Activated T-helper 1 cell treated with anti-CD3 and anti-CD28 coated beads, Interleukin-2, amount 50 U/mL, for 16 hours (primary cell): Measurements from ENCODE around the gene ELN.
"Not testable (repeated sequence)": the region's sequence is repeated elsewhere in the genome, so short reads cannot be mapped to it uniquely, and the experiment has no call there.

ENCODE experiments used
- DNase-seq, 2 donors: peaks; one replicate each; pipeline ENCODE4 v3.0.0-alpha.2; 2020; ENCODE audit warnings: low read depth in 1 of 2, low spot score in 1 of 2

ELN gene

DNA sequence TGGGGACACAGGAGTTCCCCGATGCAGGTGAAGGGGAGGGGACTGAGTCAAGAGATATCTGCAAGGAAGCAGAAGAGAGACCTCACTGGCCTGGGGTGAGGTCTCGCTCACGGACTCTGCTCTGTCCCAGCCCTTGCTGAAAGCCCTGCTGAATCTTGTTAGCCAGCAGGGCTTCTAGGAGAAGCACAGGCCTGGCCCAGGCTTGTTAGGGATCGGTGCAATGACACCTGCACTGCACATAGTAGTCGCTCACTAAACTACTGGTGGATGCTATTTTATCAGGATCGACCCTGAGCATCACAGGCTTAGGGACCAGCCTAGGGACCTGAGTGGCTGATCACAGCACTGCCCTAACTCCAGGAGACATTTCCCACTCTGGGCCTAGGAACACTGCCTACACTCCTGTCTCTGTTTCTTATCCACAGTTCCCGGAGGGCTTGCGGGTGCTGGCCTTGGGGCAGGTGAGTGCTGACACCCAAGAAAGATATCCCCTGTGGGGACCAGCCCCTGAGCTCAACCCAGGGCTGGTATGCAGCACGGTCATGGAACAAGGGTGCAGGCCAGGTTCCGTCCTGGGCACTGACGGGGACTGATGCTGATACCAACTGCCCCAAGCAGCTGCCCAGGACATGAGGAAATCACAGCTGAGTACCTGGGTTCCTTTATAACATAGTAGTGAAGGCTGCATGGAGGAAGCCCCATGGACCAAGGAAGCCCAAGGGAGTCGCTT lies 13.0 kb downstream of the ELN start:
- no peak for DNase-seq

DNA sequence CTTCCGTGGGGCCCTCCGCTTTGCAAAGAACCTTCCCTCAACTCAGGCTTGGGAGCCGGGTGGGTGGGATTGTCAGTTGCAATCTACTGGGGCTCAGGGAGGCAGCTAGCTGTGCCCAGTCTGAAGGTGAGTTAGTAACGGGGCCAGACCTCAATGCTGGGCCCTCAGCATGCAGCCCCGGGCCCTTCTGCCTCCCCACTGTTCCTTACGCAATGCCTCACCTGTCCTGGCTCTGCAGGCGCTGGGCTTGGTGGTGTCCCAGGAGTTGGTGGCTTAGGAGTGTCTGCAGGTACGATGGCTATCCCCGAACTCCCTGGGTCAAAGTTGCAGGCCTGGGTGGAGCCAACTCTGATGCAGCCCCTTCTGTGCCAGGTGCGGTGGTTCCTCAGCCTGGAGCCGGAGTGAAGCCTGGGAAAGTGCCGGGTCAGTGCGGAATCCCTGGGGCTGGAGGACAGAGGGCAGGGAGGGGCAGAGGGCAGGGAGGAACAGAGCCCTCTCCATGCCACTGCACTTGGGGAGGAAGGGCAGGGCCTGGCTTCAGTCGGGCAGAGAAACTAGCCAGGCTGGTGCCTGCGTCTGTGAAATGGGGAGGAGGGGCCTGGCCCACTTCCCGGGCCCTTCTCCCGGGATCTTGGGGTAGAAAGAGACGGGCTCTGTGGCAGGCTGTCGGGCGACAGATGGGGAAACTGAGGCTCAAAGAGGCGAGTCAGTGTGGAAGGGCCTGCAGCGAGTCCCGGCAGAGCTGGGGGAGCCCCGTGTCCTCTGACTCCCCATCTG lies 15.0 kb downstream of the ELN start:
- DNase-seq, result no peak

DNA sequence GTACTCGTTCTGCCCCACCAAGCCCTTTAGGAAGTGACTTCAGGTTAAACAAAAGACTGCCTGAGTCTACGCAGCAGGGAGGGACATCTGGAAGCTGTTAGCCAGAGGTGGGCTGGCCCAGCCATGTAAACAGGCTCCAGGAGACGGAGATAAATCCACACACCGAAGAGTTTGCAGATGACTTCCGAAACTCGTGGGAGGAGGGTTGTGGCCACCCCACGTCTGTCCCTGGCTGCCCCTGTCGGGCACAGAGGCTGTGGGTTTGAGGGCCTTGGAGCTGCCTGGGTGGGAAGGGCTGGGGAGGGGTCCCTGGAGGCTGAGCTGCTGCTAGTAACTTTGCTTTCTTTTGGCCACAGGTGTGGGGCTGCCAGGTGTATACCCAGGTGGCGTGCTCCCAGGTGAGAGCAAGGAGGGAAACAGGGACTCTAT lies 15.6 kb downstream of the ELN start:
- DNase-seq, result no peak

DNA sequence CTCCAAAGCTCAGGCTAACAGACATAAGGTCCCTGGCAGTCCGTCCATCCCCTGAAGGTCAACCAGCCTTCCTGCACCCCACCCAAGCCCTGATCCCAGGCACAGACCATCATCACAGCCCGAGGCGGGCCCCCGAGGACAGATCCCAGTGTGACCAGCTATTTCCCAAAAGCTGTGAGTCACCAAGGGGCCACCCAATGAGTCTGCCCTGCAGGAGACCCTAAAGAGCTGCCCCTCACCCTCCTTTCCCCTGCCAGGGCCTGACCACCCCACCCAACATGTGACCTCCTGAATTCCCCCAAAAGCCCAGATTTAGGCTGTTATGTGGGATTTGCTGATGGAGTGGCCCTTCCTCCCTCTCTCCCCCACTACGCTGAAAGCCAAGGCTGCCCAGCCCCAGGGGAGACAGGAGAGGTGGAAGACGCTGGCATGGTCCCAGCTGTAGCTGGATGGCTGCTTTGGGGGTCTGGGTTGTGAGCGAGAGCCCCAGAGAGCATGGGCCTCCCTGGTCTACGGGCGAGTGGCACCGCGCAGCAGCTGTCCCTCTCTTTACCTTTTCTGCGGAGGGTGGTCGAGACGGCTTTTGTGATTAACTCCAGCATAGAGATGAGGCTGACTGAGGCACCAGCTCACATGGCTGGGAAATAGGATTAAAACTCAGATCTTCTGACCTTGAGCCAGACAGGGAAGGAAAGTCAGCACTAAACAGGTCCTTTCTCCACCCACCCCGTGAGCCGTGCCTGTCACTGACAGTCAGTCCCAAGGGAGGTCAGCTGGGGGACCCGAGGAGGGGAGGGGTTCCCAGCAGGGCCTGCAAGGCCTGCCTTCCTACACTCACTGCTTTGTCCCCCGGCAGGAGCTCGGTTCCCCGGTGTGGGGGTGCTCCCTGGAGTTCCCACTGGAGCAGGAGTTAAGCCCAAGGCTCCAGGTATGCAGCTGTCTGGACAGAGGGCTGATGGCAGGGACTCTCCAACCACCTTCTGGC lies 16.7 kb downstream of the ELN start:
- no peak for DNase-seq

DNA sequence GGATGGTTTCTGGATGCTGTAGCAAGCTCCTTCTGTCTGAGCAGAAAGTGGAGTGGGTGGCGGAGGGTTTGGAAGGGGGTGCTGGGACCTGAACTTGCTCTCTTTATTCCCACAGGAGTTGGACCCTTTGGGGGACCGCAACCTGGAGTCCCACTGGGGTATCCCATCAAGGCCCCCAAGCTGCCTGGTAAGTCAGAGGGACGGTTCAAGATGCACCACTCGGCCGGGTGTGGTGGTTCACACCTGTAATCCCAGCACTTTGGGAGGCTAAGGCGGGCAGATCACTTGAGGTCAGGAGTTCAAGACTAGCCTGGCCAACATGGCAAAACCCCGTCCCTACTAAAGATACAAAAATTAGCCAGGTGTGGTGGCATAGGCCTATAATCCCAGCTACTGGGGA lies 18.6 kb downstream of the ELN start:
- not testable (repeated sequence) for DNase-seq

DNA sequence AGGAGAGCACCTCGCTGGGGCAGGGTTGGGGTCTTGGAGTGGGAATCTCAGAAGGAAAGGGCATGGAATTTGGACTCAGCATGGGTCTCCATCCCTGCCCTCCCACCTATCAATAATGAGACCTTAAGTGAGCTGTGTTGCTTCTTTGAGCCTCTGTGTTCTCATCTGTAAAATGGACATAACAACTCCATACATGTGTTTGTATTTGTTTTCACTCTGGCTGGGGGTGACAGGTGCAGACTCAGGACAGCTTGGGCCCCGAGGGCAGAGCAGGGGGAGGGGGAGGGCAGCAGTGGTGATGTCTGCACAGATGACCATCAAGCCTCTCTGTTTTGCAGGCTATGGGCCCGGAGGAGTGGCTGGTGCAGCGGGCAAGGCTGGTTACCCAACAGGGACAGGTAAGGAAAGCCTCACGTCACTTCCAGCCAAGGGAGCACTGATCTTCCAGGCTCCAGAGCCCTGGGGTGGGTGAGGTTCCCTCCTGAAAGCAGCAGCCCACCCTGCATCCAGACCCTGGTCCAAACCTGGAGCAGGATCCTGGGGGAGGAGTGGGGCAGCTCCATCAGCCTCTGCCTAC lies 19.9 kb downstream of the ELN start:
- DNase-seq, result no peak

DNA sequence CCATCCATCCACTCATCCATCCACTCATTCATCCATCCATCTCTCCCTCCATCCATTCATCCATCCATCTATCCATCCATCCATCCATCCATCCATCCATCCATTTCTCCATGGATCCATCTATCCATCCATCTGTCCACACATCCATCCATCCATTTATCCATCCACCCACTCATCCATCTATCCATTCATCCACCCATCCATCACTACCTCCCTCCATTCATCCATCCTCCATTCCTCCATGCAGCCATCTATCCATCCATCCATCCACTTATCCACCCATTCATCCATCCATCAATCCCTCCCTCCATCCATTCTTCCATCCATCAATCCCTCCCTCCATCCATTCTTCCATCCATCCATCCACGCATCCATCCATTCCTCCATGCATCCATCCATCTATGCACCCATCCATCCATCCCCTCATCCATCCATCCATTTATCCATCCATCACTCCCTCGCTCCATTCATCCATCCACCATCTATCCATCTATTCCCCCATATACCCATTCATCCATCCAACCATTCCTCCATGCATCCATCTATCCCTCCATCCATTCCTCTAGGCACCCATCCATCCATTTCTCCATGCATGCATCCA lies 21.1 kb downstream of the ELN start:
- no peak for DNase-seq

DNA sequence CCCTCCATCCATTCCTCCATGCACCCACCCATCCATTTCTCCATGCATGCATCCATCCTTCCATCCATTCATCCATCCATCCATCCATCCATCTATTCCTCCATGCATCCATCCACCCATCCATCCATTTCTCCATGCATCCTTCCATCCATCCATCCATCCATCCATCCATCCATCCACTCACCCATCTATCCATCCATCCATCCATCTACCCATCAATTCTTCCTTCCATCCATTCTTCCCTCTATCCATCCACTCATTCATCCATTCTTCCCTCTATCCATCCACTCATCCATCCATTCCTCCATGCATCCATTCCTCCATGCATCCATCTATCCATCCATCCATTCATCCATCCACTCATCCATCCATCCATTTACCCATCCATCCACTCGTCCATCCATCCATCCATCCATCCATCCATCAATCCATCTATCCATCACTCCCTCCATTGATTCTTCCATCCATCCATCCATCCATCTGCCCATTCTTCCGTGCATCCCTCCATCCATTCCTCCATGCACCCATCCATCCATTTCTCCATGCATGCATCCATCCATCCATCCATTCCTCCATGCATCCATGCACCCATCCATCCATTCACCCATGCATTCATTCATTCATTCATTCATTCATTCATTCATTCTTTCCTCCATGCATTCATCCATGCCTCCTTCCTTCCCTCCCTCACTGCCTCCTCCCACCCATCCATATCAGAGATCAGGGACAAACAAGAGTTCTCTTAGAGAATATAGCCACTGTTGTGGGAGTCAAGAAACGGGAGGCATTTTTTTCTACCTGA lies 22.2 kb downstream of the ELN start:
- DNase-seq, result no peak

DNA sequence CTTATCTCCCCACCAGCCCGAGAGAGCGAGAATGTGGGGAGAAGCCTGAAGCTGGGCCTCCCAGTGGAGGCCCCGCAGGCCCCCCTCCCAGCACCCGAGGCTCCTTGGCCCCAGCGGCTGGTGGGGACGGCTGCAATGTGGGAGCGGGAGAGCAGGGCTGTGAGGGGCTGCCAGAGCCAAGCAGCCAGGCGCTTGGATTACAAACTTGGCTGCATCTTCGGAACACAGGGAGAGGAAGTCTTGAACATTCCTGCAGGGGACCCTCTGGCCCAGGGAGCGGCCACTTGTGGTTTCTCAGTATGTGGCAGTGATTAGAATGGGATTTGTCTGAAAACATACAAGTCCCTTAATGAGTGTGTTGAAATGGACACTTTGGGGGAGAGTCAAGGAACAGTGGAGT lies 23.2 kb downstream of the ELN start:
- no peak for DNase-seq

DNA sequence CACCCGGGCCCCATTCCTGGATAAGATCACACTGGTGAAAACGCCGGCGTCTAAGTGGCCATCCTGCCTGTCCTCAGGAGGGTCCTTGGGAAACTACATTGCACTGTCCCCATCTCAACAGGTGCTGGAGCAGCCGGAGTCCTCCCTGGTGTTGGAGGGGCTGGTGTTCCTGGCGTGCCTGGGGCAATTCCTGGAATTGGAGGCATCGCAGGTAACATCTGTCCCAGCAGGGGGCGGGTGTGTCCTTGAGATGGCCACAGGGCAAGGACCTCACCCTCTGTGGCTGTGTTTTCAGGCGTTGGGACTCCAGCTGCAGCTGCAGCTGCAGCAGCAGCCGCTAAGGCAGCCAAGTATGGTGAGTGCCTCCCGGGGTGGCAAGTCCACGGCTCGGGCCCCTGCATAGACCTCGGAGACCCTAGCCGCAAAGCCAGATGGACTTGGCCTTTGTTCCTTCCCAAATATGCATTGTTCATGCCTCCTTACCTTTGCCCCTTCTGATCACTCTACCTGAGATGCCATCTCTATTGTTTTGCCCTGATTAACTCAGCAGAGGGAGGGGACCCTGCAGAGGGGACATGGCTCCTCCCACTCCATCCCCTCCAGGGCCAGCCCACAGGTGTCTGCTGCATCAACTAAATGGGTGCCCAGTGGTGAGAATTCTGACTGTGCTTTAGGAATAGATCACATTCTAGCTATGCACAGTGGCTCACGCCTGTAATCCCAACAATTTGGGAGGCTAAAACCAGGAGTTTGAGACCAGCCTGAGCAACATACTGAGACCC lies 23.8 kb downstream of the ELN start:
- DNase-seq, result no peak

DNA sequence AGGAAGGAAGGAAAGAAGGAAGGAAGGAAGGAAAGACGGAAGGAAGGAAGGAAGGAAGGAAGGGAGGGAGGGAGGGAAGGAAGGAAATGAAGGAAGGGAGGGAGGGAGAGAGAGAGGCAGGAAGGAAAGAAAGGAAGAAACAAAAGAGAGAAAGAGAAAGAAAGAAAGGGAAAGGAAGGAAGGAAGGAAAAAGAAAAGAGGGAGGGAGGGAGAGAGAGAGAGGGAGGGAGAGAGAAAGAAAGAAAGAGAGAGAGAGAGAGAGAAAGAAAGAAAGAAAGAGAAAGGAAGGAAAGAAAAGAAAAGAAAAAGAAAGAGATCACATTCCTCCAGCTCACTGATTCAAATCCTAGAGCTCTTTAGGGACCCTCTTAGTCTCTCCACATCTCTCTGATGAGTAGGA lies 24.7 kb downstream of the ELN start:
- no peak for DNase-seq

DNA sequence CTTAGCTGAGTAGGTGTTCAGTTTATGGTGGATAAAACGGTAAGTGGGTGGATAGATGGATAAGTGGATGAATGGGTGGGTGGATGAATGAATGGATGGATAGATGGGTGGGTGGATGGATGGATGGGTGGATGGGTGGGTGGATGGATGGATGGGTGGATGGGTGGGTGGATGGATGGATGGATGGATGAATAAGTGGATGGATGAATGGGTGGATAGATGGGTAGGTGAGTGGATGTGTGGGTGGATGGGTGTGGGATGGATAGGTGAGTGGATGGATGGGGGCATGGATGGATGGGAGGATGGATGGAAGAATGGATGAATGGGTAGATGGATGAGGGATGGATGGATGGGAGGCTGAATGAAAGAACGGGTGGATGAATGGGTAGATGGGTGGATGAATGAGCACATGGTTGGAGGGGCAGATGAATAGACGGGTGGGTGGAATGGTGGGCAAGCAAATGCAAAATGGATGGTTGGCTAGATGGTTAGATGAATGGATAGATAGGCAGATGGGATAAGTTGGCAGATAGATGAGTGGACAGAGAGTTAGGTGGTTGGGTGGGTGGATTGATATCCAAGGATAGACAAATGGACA lies 25.7 kb downstream of the ELN start:
- DNase-seq, result no peak

DNA sequence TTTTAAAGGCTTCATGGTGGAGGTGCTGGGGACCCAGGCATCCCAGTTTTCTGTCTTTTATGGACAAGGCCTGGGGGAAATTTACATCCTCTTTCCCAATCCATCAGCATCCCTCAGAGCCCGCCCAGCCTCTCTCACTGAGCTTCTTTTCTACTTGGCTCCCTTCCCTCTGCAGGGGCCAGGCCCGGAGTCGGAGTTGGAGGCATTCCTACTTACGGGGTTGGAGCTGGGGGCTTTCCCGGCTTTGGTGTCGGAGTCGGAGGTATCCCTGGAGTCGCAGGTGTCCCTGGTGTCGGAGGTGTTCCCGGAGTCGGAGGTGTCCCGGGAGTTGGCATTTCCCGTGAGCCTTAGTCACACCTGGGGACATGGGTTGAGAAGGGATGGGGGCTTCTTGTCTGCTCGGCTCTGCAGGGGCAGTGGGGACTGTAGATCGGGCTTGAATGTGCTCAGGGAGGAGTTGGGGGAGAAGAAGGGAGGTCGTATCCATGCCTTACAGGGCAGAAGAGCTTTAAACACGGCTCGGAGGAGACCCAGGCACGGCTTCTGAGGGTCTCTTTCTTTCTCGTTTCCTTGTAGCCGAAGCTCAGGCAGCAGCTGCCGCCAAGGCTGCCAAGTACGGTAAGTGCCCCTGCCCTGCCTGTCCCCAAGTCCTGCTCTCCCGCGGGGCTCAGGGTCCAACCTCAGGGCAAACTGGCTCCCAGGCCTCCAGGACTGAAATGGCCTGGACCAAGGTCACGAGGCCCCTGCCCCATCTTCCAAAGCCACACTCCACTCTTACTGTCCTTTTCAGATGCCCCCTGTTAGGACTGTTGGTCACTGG lies 28.3 kb downstream of the ELN start:
- DNase-seq, result no peak

DNA sequence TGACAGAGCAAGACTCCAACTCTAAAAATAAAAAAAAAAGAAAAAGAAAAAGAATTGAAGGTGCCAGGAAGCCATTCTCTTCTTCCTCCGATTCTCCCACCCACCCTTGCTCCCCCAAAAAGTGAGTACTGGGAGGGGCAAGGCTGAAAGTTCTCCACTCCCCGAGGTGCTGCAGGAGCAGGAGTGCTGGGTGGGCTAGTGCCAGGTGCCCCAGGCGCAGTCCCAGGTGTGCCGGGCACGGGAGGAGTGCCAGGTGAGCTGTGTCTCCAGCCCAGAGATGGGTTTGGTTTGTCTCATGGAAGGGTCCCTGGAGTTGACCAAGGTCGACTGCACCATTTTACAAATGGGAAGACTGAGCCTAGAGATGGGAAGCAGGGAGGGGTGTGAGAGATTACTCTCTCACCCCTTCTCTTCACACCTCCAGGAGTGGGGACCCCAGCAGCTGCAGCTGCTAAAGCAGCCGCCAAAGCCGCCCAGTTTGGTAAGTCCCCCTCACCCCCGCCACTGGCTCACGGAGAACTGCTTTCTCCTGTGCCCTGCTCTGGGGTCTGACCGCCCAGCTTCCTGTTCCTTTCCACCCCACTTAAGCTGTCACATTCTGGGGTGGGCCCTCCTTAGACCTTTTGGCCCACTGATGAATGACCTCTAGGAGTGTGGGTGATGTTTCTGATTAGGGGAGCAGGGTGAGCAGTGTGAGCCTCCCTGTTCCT lies 29.4 kb downstream of the ELN start:
- DNase-seq, result no peak

DNA sequence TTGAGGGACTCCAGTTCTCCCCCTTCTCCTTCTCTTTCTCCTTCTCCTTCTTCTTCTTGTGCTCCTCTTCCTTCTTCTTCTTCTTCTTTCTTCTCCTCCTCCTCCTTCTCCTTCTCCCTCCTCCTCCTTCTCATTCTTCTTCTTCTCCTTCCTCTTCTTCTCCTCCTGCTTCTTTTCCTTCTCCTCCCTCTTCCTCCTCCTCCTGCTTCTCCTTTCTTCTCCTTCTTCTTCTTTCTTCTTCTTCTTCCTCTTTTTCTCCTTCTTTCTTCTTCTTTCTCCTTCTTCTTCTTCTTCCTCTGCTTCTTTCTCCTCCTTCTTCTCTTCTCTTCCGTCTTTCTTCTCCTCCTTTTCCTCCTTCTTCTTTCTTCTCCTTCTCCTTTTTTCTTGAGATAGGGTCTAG lies 30.0 kb downstream of the ELN start:
- no peak for DNase-seq

DNA sequence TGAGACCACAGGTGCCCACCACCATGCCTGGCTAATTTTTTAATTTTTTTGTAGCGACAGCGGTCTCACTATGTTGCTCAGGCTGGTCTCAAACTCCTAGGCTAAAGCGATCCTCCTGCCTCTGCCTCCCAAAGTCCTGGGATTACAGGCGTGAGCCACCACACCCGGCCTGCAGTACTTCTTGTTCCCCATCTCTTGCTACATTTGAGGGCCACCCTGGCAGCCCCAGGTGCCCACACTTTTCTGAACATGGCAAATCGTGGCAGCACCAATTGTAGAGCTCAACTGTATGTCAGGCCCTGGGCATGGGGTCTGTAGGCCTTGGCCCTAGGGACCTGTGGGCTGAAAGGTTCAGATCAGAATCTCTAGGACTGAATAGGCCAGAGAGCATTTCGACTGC lies 30.5 kb downstream of the ELN start:
- no peak for DNase-seq

DNA sequence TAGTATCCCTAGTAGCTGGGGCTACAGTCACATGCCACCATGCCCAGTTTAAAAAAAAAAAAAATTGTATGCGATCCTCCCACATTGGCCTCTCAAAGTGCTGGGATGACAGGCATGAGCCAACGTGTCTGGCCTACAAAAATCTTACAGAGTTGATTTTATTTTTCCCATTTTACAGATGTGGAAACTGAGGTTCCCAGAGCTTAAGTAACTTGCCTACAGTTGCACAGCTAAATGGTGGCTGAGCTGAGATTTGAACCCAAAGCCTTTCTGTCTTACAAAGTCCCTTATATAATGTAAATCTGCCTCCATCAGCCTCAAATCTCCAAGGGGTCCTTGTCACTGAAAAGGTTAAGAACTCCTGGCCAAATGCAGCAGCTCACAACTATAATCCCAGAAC lies 31.1 kb downstream of the ELN start:
- DNase-seq, result no peak
